AG09319 (cell line): ENCODE results near the gene ZBTB12.
"Not testable (repeated sequence)": the region's sequence is repeated elsewhere in the genome, so short reads cannot be mapped to it uniquely, and the experiment has no call there.

Source experiments
- DNase-seq: peaks from one replicate; pipeline ENCODE4 v3.0.0-alpha.2; 2010; ENCODE audit warnings: low read depth; ENCODE audit errors: extremely low read depth
- CTCF ChIP-seq: IDR thresholded peaks from 2 replicates; pipeline ENCODE4 v1.5.1; 2011; ENCODE audit warnings: low read depth, mild to moderate bottlenecking, inconsistent platforms, low read length, moderate library complexity

ZBTB12 gene

GRCh38 chr6:31920811-31921210 lies 18.9 kb upstream of the ZBTB12 start:
- DNase-seq: no peak

GRCh38 chr6:31919624-31920303 lies 17.9 kb upstream of the ZBTB12 start:
- TF ChIP-seq CTCF: no peak

More at GRCh38 chr6:31920811-31921210, 18.9 kb upstream of the ZBTB12 start:
- TF ChIP-seq CTCF: no peak

GRCh38 chr6:31918069-31918720 lies 16.3 kb upstream of the ZBTB12 start:
- TF ChIP-seq CTCF: no peak
- no peak for DNase-seq

More at GRCh38 chr6:31919624-31920303, 17.9 kb upstream of the ZBTB12 start:
- DNase-seq: no peak

- TF ChIP-seq CTCF: no peak
- DNase-seq: no peak
These were observed 13.9 kb upstream of the ZBTB12 start for GRCh38 chr6:31915756-31916155.

GRCh38 chr6:31915351-31915750 lies 13.5 kb upstream of the ZBTB12 start:
- no peak for TF ChIP-seq CTCF
- no peak for DNase-seq

GRCh38 chr6:31911826-31912585 lies 10.1 kb upstream of the ZBTB12 start:
- TF ChIP-seq CTCF: no peak
- DNase-seq: no peak

- not testable (repeated sequence) for DNase-seq
These were observed 7.4 kb upstream of the ZBTB12 start for GRCh38 chr6:31909298-31909697.
